ENCODE results near the gene VSNL1. TPM values are rescaled to one million over a fixed set of nuclear protein-coding genes. Genes with fewer than 3 reads are reported as not detected.

VSNL1 gene
- total and polyA plus RNA-seq, 9 donors = 0.41 to 9.4 (median 2.7) TPM; not detected in 1

- Histone ChIP-seq H3K36me3 (no peaks in the 10 kb centered on the region), H3K27me3 (no peaks in the 10 kb centered on the region), H3K4me3 (peak overlapping the region; percentile 56), H3K9me3 (no peaks in the 10 kb centered on the region), H3K27ac (no peak overlapping the region), H3K4me1 (ENCODE audit: insufficient read depth) (no peaks in the 10 kb centered on the region)
- WGBS, 3 donors = 0 to 1% (median 1%) methylated on average over 21 of the region's 21 CpGs
- TF ChIP-seq EP300 (IDR thresholded peaks at IDR 0.05) (no peak), CTCF (IDR thresholded peaks at IDR 0.05) (no peak), POLR2A (IDR thresholded peaks at IDR 0.05) (no peak)
- DNase-seq = no peak
- intact Hi-C loops (cut with DNase I) = no loop called here
Observed at GRCh38 chr2:17540813-17541530, 476 bp downstream of the VSNL1 start.

GRCh38 chr2:17541531-17541950, 1.0 kb downstream of the VSNL1 start:
- peak overlapping the region; percentile 8 for H3K4me3 ChIP-seq
- no peak for DNase-seq
- H3K36me3 ChIP-seq = no peaks in the 10 kb centered on the region
- no peak for TF ChIP-seq POLR2A (IDR thresholded peaks at IDR 0.05)
- no peak for TF ChIP-seq EP300 (IDR thresholded peaks at IDR 0.05)
- TF ChIP-seq CTCF (IDR thresholded peaks at IDR 0.05) = no peak
- intact Hi-C loops (cut with DNase I) = no loop called here
- 10 to 12% (median 11%) methylated on average over 12 of the region's 12 CpGs for WGBS, 3 donors
- H3K27me3 ChIP-seq = no peaks in the 10 kb centered on the region
- no peaks in the 10 kb centered on the region for H3K9me3 ChIP-seq
- H3K4me1 ChIP-seq (ENCODE audit: insufficient read depth) = no peaks in the 10 kb centered on the region
- no peak overlapping the region for H3K27ac ChIP-seq

GRCh38 chr2:17542471-17542870, 2.0 kb downstream of the VSNL1 start:
- H3K4me3 ChIP-seq = no peak overlapping the region
- intact Hi-C loops (cut with DNase I) = no loop called here
- H3K36me3 ChIP-seq = no peaks in the 10 kb centered on the region
- H3K27me3 ChIP-seq = no peaks in the 10 kb centered on the region
- WGBS, 3 donors = 84 to 91% (median 89%) methylated on average over 2 of the region's 2 CpGs
- H3K9me3 ChIP-seq = no peaks in the 10 kb centered on the region
- H3K27ac ChIP-seq = no peak overlapping the region
- no peaks in the 10 kb centered on the region for H3K4me1 ChIP-seq (ENCODE audit: insufficient read depth)
- no peak for TF ChIP-seq POLR2A (IDR thresholded peaks at IDR 0.05)
- no peak for TF ChIP-seq EP300 (IDR thresholded peaks at IDR 0.05)
- no peak for TF ChIP-seq CTCF (IDR thresholded peaks at IDR 0.05)
- DNase-seq = no peak

- H3K27me3 ChIP-seq = no peaks in the 10 kb centered on the region
- no peak overlapping the region for H3K27ac ChIP-seq
- no peak overlapping the region for H3K4me3 ChIP-seq
Observed at GRCh38 chr2:17543131-17543660, 2.7 kb downstream of the VSNL1 start.

More at GRCh38 chr2:17543131-17543660, 2.7 kb downstream of the VSNL1 start:
- DNase-seq = no peak
- H3K36me3 ChIP-seq = no peaks in the 10 kb centered on the region
- H3K9me3 ChIP-seq = no peaks in the 10 kb centered on the region
- 43 to 58% (median 53%) methylated on average over 6 of the region's 6 CpGs for WGBS, 3 donors
- intact Hi-C loops (cut with DNase I) = no loop called here
- no peaks in the 10 kb centered on the region for H3K4me1 ChIP-seq (ENCODE audit: insufficient read depth)
- TF ChIP-seq POLR2A (IDR thresholded peaks at IDR 0.05) (no peak), CTCF (IDR thresholded peaks at IDR 0.05) (no peak), EP300 (IDR thresholded peaks at IDR 0.05) (no peak)
